CD8-positive, alpha-beta memory T cell (primary cell): ENCODE measurements around the gene C3orf62. TPM values are rescaled to one million over a fixed set of nuclear protein-coding genes. Genes with fewer than 3 reads are reported as not detected.
A peak's percentile ranks its signal among the peaks of the same experiment; 100 is the strongest.

Source experiments
- CTCF ChIA-PET: fragments of 350-600 bp; sonication (Branson Sonifier 250); formaldehyde crosslinking; loops from one replicate; lab custom pipeline; 2021; ENCODE audit warnings: antibody characterized with exemption; lab: Charles Lee
- POLR2A ChIA-PET: fragments of 350-600 bp; sonication (Branson Sonifier 250); formaldehyde crosslinking; loops from one replicate; lab custom pipeline; 2021; ENCODE audit warnings: antibody characterized with exemption; lab: Charles Lee
- DNase-seq, 5 donors: peaks; one replicate each; pipeline versions ENCODE4 v3.0.0 to v3.0.0-alpha.2; 2020 to 2022; ENCODE audit warnings: mixed read lengths in 1 of 5
- H3K27ac ChIP-seq: one replicate; pipeline ENCODE4 v1.7.0; 2013; ENCODE audit warnings: low read depth, mild to moderate bottlenecking, low read length, moderate library complexity
- H3K27me3 ChIP-seq: 2 replicates; pipeline ENCODE4 v1.7.0; 2013; ENCODE audit warnings: low read length, mild to moderate bottlenecking; ENCODE audit not compliant: insufficient read depth, poor library complexity, severe bottlenecking
- H3K36me3 ChIP-seq: 2 replicates; pipeline ENCODE4 v1.7.0; 2013; ENCODE audit warnings: mild to moderate bottlenecking, low read length, moderate library complexity; ENCODE audit not compliant: insufficient read depth
- H3K4me1 ChIP-seq: 2 replicates; pipeline ENCODE4 v1.7.0; 2013; ENCODE audit warnings: mild to moderate bottlenecking, low read length, moderate library complexity; ENCODE audit not compliant: insufficient read depth
- H3K4me3 ChIP-seq: 2 replicates; pipeline ENCODE4 v1.7.0; 2013; ENCODE audit warnings: mild to moderate bottlenecking, low read length
- H3K9me3 ChIP-seq: 2 replicates; pipeline ENCODE4 v1.7.0; 2013; ENCODE audit warnings: mild to moderate bottlenecking, low read length
- H3K27ac Mint-ChIP-seq, 8 donors: one replicate each; pipeline ENCODE4 v1.8.0; 2020 to 2021; ENCODE audit warnings: mixed read lengths in 8 of 8, mild to moderate bottlenecking in 6 of 8, inconsistent platforms in 3 of 8, moderate library complexity in 3 of 8
- H3K27me3 Mint-ChIP-seq, 2 donors: one replicate each; pipeline ENCODE4 v1.8.0; 2020 to 2021; ENCODE audit warnings: mixed read lengths in 2 of 2, mild to moderate bottlenecking in 1 of 2, moderate library complexity in 1 of 2
- H3K36me3 Mint-ChIP-seq, 3 donors: one replicate each; pipeline ENCODE4 v1.8.0; 2020 to 2021; ENCODE audit warnings: mixed read lengths in 3 of 3, inconsistent platforms in 1 of 3, mild to moderate bottlenecking in 1 of 3
- H3K4me1 Mint-ChIP-seq, 3 donors: one replicate each; pipeline ENCODE4 v1.8.0; 2020 to 2021; ENCODE audit warnings: mixed read lengths in 3 of 3, inconsistent platforms in 1 of 3, mild to moderate bottlenecking in 1 of 3
- H3K4me3 Mint-ChIP-seq, 7 donors: one replicate each; pipeline ENCODE4 v1.8.0; 2020 to 2021; ENCODE audit warnings: mixed read lengths in 7 of 7, mild to moderate bottlenecking in 6 of 7, moderate library complexity in 4 of 7, inconsistent platforms in 2 of 7
- H3K9me3 Mint-ChIP-seq, 5 donors: one replicate each; pipeline ENCODE4 v1.8.0; 2020 to 2022; ENCODE audit warnings: mixed read lengths in 5 of 5, mild to moderate bottlenecking in 3 of 5, moderate library complexity in 2 of 5, inconsistent platforms in 1 of 5
- polyA plus RNA-seq: library from polyadenylated mRNA; unstranded; fragments of 300-500 nt; fragmentation: Illumina TruSeq; gene quantifications from one replicate; pipeline ENCODE4 v1.2.3, GENCODE V29; 2021
- total RNA-seq, 2 experiments: library from RNA; stranded (reverse); gene quantifications; one replicate each; pipeline ENCODE4 v1.2.3, GENCODE V29; 2021

The C3orf62 gene
- total and polyA plus RNA-seq, 3 experiments from 2014 or later: 1.8 to 6.6 (median 6.1) TPM

GRCh38 chr3:49302613-49303012 lies 25.6 kb upstream of the C3orf62 start:
- Mint-ChIP-seq H3K9me3 (no peaks in the 10 kb centered on the region), H3K4me3 (no peak overlapping the region), H3K36me3 (peaks cover 3 to 84% (median 13%) of the 10 kb centered on the region in 3 donors), H3K27ac (peak overlapping the region in 5 of 8 donors; percentile 55 to 78 (median 67)), H3K4me1 (no peaks in the 10 kb centered on the region), H3K27me3 (no peaks in the 10 kb centered on the region)
- no peaks in the 10 kb centered on the region for H3K9me3 ChIP-seq
- no peaks in the 10 kb centered on the region for H3K27me3 ChIP-seq
- H3K27ac ChIP-seq: no peak overlapping the region
- no peaks in the 10 kb centered on the region for H3K4me1 ChIP-seq
- no peak overlapping the region for H3K4me3 ChIP-seq
- no peak for DNase-seq
- POLR2A ChIA-PET: no interaction called here
- CTCF ChIA-PET: interaction anchor here (0.8 kb wide), 1 partner anchor 146 kb away, joined by 4 read pairs; no protein-coding TSS in a partner anchor
- peaks cover 37% of the 10 kb centered on the region for H3K36me3 ChIP-seq

- H3K4me3 ChIP-seq: no peak overlapping the region
- no peaks in the 10 kb centered on the region for H3K9me3 ChIP-seq
- ChIA-PET CTCF (interaction anchor here (0.6 to 1.0 kb wide), 2 partner anchors 18 to 148 kb away, joined by 3 to 4 read pairs; no protein-coding TSS in a partner anchor), POLR2A (no interaction called here)
- no peaks in the 10 kb centered on the region for H3K27me3 ChIP-seq
- Mint-ChIP-seq H3K36me3 (peaks cover 6 to 83% (median 19%) of the 10 kb centered on the region in 3 donors), H3K4me3 (no peak overlapping the region), H3K9me3 (no peaks in the 10 kb centered on the region), H3K27ac (peak overlapping the region in 2 of 8 donors; percentile 5 to 82), H3K4me1 (no peaks in the 10 kb centered on the region), H3K27me3 (no peaks in the 10 kb centered on the region)
- no peak overlapping the region for H3K27ac ChIP-seq
- H3K36me3 ChIP-seq: peaks cover 44% of the 10 kb centered on the region
- no peak for DNase-seq
- H3K4me1 ChIP-seq: no peaks in the 10 kb centered on the region
Observed at GRCh38 chr3:49300595-49300994, 23.6 kb upstream of the C3orf62 start.

GRCh38 chr3:49298511-49298910 lies 21.5 kb upstream of the C3orf62 start:
- no peak overlapping the region for H3K4me3 ChIP-seq
- ChIA-PET CTCF (interaction anchor here (1.5 kb wide), 1 partner anchor 151 kb away, joined by 4 read pairs; no protein-coding TSS in a partner anchor), POLR2A (no interaction called here)
- H3K4me1 ChIP-seq: no peaks in the 10 kb centered on the region
- no peaks in the 10 kb centered on the region for H3K9me3 Mint-ChIP-seq
- no peaks in the 10 kb centered on the region for H3K9me3 ChIP-seq
- H3K27ac ChIP-seq: no peak overlapping the region
- no peaks in the 10 kb centered on the region for H3K27me3 Mint-ChIP-seq
- H3K27ac Mint-ChIP-seq: no peak overlapping the region
- peaks cover 59% of the 10 kb centered on the region for H3K36me3 ChIP-seq
- no peak for DNase-seq
- H3K27me3 ChIP-seq: no peaks in the 10 kb centered on the region
- no peaks in the 10 kb centered on the region for H3K4me1 Mint-ChIP-seq
- H3K4me3 Mint-ChIP-seq: no peak overlapping the region
- H3K36me3 Mint-ChIP-seq: peaks cover 6 to 87% (median 26%) of the 10 kb centered on the region in 3 donors

GRCh38 chr3:49296781-49297411 lies 19.9 kb upstream of the C3orf62 start:
- no peaks in the 10 kb centered on the region for H3K4me1 Mint-ChIP-seq
- no peaks in the 10 kb centered on the region for H3K27me3 Mint-ChIP-seq
- H3K4me1 ChIP-seq: no peaks in the 10 kb centered on the region
- no peak overlapping the region for H3K4me3 ChIP-seq
- no peaks in the 10 kb centered on the region for H3K9me3 Mint-ChIP-seq
- POLR2A ChIA-PET: no interaction called here
- peak overlapping the region in 6 of 8 donors; percentile 6 to 94 (median 76) for H3K27ac Mint-ChIP-seq
- peaks cover 64% of the 10 kb centered on the region for H3K36me3 ChIP-seq
- CTCF ChIA-PET: interaction anchor here (1.1 to 1.7 kb wide), 4 partner anchors 42 to 155 kb away, joined by 3 to 4 read pairs (median 4); no protein-coding TSS in a partner anchor
- peaks cover 6 to 86% (median 26%) of the 10 kb centered on the region in 3 donors for H3K36me3 Mint-ChIP-seq
- no peak overlapping the region for H3K4me3 Mint-ChIP-seq
- H3K9me3 ChIP-seq: no peaks in the 10 kb centered on the region
- no peak overlapping the region for H3K27ac ChIP-seq
- no peaks in the 10 kb centered on the region for H3K27me3 ChIP-seq
- DNase-seq: no peak

GRCh38 chr3:49295489-49296058 lies 18.5 kb upstream of the C3orf62 start:
- peak in 2 of 5 donors; percentile 12 to 39 for DNase-seq
- H3K4me1 ChIP-seq: no peaks in the 10 kb centered on the region
- Mint-ChIP-seq H3K4me3 (no peak overlapping the region), H3K27me3 (no peaks in the 10 kb centered on the region), H3K27ac (peak overlapping the region in 6 of 8 donors; percentile 2 to 77 (median 32)), H3K4me1 (no peaks in the 10 kb centered on the region), H3K36me3 (peaks cover 6 to 80% (median 25%) of the 10 kb centered on the region in 3 donors), H3K9me3 (no peaks in the 10 kb centered on the region)
- no peak overlapping the region for H3K27ac ChIP-seq
- peaks cover 62% of the 10 kb centered on the region for H3K36me3 ChIP-seq
- CTCF ChIA-PET: interaction anchor here (1.5 to 1.7 kb wide), 2 partner anchors 43 to 157 kb away, joined by 3 to 4 read pairs; no protein-coding TSS in a partner anchor
- H3K27me3 ChIP-seq: no peaks in the 10 kb centered on the region
- no peak overlapping the region for H3K4me3 ChIP-seq
- POLR2A ChIA-PET: no interaction called here
- no peaks in the 10 kb centered on the region for H3K9me3 ChIP-seq

- H3K36me3 ChIP-seq: peaks cover 66% of the 10 kb centered on the region
- CTCF ChIA-PET: interaction anchor here (1.5 to 2.2 kb wide), 2 partner anchors 155 to 156 kb away, joined by 5 to 14 read pairs; no protein-coding TSS in a partner anchor
- Mint-ChIP-seq H3K27me3 (no peaks in the 10 kb centered on the region), H3K9me3 (no peaks in the 10 kb centered on the region), H3K36me3 (peaks cover 6 to 81% (median 22%) of the 10 kb centered on the region in 3 donors), H3K27ac (peak overlapping the region in 2 of 8 donors; percentile 12 to 15), H3K4me1 (no peaks in the 10 kb centered on the region), H3K4me3 (no peak overlapping the region)
- H3K27me3 ChIP-seq: no peaks in the 10 kb centered on the region
- no peak overlapping the region for H3K27ac ChIP-seq
- no peak overlapping the region for H3K4me3 ChIP-seq
- POLR2A ChIA-PET: no interaction called here
- DNase-seq: no peak
- no peaks in the 10 kb centered on the region for H3K4me1 ChIP-seq
- H3K9me3 ChIP-seq: no peaks in the 10 kb centered on the region
Observed at GRCh38 chr3:49294343-49294742, 17.3 kb upstream of the C3orf62 start.

- peaks cover 44% of the 10 kb centered on the region for H3K36me3 ChIP-seq
- DNase-seq: no peak
- peaks cover 7 to 77% (median 29%) of the 10 kb centered on the region in 3 donors for H3K36me3 Mint-ChIP-seq
- no peaks in the 10 kb centered on the region for H3K27me3 Mint-ChIP-seq
- no peaks in the 10 kb centered on the region for H3K27me3 ChIP-seq
- ChIA-PET CTCF (interaction anchor here (0.6 kb wide), 1 partner anchor 498 kb away, joined by 3 read pairs; no protein-coding TSS in a partner anchor), POLR2A (no interaction called here)
- peak overlapping the region in 3 of 8 donors; percentile 4 to 17 (median 9) for H3K27ac Mint-ChIP-seq
- no peaks in the 10 kb centered on the region for H3K9me3 Mint-ChIP-seq
- H3K4me1 Mint-ChIP-seq: no peaks in the 10 kb centered on the region
- no peaks in the 10 kb centered on the region for H3K4me1 ChIP-seq
- H3K4me3 Mint-ChIP-seq: no peak overlapping the region
- no peaks in the 10 kb centered on the region for H3K9me3 ChIP-seq
- no peak overlapping the region for H3K4me3 ChIP-seq
- H3K27ac ChIP-seq: no peak overlapping the region
Observed at GRCh38 chr3:49283997-49284396, 7.0 kb upstream of the C3orf62 start.

GRCh38 chr3:49279376-49279775 lies 2.3 kb upstream of the C3orf62 start:
- Mint-ChIP-seq H3K27ac (peak overlapping the region in 3 of 8 donors; percentile 33 to 91 (median 85)), H3K9me3 (no peaks in the 10 kb centered on the region), H3K4me1 (peaks cover 16 to 27% (median 22%) of the 10 kb centered on the region in 3 donors)

More at GRCh38 chr3:49279376-49279775, 2.3 kb upstream of the C3orf62 start:
- CTCF ChIA-PET: no interaction called here
- Mint-ChIP-seq H3K4me3 (no peak overlapping the region), H3K36me3 (peaks cover 0 to 48% (median 12%) of the 10 kb centered on the region in 3 donors), H3K27me3 (no peaks in the 10 kb centered on the region)
- H3K36me3 ChIP-seq: peaks cover 15% of the 10 kb centered on the region
- H3K4me3 ChIP-seq: no peak overlapping the region
- H3K27me3 ChIP-seq: no peaks in the 10 kb centered on the region
- H3K27ac ChIP-seq: no peak overlapping the region
- no peak for DNase-seq
- POLR2A ChIA-PET: no interaction called here
- H3K9me3 ChIP-seq: no peaks in the 10 kb centered on the region
- H3K4me1 ChIP-seq: peaks cover 12% of the 10 kb centered on the region
